H4 (cell line): ENCODE measurements around the gene THBS2. TPM values are rescaled to one million over a fixed set of nuclear protein-coding genes. Genes with fewer than 3 reads are reported as not detected.
"Not testable (repeated sequence)": the region's sequence is repeated elsewhere in the genome, so short reads cannot be mapped to it uniquely, and the experiment has no call there.

Experiments
- DNase-seq: peaks from one replicate; pipeline ENCODE4 v3.0.0-alpha.2; 2015; ENCODE audit warnings: low spot score
- total RNA-seq: library from RNA; depleted of rRNA; stranded (reverse); fragments of >200 nt; shearing (Covaris generic); gene quantifications from 2 replicates; pipeline ENCODE4 v1.2.3, GENCODE V29; 2014; rRNA removed

THBS2 gene
- 0.19 and 0.21 TPM in 2 replicates for total RNA-seq

DNA sequence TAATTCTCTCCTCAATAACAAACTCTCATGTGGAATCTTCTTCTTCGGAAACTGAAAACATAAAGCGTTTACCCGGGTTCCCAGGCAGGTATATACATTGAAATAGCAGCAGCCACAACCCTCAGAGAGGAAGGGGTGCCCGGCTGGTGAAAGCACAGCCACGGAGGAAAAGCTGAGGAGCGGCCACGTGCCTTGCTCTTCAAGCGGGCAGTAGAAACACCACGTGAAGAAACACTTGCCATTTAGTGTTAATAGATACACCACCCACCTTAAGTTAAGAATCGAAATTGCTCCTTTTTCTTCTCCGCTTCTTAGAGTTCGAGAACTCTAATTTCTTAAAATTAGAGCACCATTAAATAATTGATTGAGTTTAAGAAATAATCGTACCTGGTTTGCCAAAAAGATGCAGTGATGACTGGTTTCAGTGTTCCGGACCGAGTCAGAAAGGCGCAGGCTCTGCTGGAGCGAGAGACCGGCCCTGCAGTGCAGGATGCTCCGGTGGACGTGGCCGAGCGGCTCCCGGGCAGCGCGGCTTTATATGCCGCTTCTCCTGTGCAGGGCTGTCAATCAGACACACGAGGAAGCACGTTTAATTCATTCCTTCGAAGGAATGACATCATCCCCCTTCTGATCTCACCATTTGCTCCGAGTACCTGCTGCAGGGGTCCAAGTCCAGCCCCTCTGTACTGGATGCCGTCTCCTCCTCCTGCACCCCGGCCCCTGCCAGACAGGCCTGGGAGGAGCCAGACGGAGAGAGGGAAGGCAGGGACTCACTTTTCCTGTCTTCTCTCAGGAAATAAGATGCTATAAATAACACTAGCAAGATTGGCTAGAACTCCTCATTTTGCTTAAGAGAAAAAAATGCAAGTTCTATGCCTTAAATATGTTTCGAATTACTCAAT is at the start of gene THBS2:
Gene THBS2 (minus strand): TSS at position 510 of the 902 bp plus-strand sequence. CDS start 3,062 bp downstream, outside the sequence.
- DNase-seq: no peak

DNA sequence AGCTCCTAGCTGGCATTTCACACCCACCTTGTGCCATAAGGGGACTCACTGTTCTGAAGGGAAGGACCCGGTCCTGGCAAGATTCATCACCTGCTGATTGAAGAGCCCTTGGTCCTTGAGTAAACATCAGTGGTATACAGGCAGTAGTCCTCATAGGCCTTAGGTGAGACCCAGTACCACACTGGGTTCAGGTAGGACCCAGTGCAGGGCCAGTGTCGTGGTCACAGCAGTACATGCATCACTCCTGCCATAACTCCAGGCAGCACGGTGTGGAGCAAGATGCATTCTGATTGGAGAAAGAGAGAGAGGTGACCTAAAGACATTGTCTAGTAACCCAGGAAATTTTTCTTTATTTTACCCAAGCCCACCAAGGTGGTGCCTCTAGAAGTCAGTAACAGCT is 49.1 kb upstream of the THBS2 start:
- DNase-seq: no peak

DNA sequence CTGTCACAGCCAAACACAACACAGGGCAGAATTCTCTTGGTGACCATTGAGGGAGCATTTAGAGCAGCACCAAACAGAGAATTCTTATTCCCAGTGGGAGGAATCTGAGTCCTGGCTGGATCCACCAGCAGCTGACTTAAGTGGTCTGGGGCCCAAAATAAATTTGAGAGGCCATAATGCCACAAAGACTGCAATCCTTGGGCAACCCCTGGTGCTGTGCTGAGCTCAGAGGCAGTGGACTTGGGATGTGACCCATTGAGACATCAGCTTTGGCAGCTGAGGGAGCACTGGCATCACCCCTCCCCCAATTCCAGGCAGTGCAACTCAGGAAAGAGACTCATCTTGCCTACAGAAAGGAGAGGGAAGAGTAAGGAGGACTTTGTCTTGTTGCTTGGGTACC is 48.6 kb upstream of the THBS2 start:
- no peak for DNase-seq

DNA sequence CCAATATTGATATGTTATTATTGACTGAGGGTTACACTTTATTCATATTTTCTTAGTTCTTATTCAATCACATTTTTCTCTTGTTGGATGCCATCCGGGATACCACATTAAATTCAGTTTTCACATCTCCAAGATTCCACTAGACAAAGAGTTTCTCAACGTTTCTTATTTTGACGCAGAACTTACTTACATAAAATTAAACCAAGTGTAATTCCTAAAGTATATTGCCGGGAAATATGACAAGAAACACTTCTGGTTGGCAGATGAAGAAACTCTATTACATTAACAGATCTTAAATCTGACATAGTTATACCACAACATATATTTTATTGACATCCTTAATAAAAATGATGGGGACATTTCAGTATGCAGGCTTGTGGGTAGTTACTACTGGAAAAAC is 47.3 kb upstream of the THBS2 start:
- DNase-seq: no peak

DNA sequence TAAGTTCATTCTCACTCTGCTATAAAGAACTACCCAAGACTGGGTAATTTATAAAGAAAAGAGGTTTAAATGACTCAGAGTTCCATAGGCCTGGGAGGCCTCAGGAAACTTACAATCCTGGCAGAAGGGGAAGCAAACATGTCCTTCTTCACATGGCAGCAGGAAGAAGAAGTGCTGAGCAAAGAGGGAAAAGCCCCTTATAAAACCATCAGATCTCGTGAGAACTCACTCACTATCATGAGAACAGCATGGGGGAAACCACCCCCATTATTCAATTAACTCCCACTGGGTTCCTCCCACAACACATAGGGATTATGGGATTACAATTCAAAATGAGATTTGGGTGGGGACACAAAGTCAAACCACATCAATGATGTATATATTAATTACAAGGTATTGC is 45.0 kb upstream of the THBS2 start:
- DNase-seq: not testable (repeated sequence)

DNA sequence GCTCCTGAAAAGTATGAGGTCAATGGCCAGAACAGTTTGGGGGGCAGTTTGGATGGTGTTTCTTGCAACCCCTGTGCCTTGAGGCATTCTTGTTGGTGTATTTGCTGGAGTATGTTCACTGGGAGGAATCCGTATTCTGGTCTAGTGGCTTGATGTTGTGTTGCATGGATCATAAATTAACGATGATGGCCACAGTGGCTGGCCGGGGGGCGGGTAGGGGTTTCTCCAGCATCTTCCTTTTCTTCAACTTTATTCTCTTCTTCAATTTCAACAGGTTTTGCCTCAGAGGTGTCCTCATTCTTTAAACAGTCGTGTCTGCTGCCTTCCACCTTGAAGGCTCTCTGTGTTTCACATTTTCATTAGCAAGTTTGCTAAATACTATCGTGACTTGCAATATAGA is 43.0 kb upstream of the THBS2 start:
- no peak for DNase-seq

DNA sequence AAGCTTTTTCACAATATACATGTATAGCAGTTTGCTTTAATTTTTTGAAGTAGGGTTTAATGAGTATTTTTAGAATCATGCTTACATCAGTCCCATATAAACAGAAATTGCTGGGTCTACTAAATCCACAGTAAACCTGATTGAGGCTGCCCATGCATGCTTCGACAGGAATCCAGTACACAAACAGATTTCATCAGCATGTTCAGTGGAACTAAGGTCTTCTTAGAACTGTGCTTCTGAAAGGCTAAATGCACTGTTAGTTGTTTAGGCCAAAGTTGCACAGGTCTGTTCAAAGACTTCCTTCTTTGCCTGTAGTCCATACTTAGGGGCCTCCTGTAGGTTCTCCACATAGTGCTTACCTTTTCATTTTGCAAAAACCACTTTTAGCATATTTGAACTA is 42.5 kb upstream of the THBS2 start:
- DNase-seq: no peak

DNA sequence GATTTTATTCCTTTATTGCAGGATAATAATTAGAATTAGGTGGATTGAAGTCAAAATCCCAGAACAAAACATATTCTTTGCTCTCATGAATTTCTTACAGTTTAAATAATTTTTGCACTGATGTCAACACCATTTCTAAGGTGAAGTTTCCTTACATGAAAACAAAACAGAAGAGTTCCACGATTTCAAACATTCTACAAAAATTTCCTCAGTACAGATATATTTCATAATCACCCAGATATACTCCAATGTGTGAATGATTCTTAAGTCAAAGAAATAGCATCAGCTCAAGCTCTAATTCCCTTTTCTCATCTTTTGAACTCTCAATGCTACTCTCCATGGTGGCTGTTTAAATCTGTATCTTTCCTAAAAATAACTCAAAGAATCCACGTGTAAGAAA is 39.5 kb upstream of the THBS2 start:
- DNase-seq: no peak

DNA sequence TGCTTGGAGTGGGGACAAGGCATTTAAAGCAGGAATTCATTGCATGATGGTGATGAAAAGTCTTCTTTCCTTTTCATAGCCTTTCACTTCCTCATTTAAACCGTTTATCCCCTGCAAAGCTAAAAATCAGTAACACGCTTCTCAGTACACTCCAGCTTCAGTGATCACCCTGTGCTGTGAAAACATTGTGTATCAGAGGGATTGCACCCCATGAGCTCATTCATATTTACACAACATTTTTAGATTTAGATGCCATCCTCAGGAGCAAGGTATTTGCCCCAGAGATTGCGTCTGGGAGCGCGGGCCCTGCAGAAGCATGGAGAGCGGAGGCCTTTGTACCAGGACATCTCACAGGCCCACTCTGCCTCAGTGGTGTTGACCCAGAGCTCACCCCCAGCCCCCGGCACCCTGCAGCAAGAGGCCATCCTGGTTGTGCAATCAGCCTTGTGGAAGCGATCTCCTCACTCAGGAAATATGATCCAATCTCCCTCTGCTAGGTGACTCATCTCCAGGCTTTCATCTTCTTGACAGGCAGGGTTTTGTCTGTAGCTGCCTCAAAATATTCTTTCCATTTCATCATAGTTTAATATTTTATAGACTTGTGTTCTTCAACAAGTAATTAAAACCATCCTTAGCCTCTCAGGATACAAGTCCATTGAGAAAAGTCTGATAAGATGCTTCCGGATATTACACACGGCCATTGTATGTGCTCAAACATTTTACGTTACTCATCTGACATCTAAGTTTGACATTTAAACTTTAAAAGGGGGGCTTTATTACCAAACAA is 38.9 kb upstream of the THBS2 start:
- DNase-seq: peak; percentile 29

DNA sequence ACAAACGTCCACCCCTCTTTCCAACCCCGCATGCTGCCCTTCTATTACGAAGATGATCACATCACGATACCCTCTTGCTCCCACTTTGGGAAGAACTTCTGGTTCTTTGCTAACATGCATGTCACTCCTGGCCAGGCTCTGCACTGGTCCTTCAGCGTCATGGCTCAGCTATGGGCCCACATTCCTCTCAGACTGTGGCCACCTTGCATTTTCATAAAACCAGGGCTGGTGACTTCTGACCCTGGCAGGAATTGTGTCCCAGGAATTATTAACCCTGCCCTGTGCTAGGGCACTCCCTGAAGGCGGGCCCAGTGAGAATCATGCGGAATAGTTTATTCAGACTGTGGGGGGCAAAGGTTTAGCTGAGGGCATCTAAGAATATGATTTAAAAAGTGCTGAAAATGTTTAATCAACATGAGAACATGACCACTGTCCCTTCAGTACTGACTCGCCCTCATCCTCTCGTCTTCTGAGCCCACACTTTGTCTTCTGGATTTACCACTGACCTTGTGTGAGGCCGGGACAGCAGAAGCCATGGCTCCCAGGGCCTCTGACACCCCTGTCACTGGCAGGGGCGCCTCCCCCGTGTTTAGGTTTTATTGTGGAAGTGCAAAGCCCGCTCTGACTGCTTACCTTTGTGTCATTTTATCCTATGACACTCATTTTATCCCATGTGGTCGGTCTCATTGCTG is 38.1 kb upstream of the THBS2 start:
- DNase-seq: no peak

DNA sequence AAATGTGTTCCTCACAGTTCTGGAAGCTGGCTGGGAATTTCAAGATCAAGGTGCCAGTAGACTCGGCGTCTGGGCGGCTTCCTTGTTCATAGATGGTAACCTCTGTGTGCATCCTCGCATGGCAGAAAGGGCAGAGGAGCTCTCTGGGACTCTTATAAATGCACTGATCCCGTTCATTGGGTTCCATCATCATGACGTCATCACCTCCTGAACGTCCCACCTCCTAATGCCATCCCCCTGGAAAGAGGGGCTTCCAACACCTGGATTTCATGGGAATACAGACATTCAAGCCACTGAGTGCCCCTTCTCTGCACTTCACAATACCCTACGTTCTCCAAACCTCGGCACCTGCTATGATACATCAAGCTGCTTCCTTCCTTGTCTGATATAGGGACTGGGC is 37.5 kb upstream of the THBS2 start:
- DNase-seq: no peak

DNA sequence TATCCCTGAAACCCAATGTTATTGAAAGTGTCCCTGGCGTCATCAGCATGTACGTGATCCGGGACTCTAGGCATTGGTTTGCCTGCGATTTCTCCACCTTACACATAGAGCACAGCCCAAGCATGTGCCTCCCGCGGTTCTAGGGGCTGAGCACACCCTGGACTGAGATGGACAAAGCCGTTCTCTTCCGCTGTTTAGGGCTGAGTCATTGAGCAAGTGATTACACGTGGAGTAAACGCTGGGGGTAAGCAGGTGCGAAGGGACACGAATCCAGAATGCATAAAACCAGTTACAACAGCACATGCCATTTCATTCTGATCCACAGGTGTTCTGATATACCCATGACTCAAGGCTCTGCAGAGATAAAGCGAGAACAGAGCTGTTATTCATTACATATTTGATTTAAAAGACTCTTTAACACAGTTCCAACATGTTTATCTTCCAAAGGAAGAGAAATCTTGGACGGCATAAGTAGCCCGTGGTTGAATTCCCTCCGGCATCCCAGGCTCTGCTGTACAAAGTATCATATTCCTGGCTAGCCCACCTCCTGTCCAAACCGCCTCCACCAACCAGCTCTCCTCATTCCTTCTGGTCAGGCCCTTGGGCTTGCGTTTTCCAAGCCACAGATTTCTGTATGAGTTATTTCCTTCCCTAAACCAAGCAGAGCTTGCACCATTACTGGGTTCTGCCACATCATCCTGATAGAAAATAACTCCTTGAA is 36.1 kb upstream of the THBS2 start:
- DNase-seq: peak; percentile 28

DNA sequence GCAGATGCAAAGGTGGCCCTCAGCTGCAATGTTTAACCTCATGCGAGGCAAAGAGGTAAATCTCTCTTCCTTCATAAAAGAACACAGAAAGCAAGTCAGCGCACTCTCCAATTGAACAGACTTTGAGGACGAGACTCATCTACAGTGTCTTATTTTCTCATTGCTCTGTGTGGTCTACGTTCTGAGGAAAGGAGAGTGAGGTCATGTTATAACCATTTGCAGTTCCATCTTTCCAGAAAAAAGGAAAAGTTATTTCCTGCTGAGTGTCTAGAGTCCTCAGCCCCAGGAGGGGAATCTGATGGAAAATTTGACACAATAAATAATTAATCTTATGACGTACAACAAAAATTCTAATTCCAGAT is 35.6 kb upstream of the THBS2 start:
- DNase-seq: no peak

DNA sequence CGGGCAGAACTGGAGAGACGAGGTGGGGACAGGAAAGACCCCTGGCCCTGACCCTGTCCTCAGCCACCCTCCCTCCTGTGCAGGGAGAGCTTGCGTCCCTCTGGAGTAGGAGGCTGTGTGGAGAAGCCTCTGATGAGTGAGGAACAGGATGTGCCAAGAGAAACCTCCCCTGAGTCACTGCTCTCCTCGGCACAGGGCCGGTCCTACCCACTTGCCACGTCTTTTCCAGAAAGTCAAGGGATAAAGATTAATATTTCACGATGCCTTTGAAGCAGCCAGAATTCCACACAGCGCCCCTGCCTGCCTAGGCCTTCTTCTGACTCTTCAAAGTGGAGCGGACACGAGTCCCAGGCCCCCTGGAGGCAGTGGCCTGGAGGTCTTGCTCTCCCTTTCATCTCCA is 34.9 kb upstream of the THBS2 start:
- DNase-seq: no peak

DNA sequence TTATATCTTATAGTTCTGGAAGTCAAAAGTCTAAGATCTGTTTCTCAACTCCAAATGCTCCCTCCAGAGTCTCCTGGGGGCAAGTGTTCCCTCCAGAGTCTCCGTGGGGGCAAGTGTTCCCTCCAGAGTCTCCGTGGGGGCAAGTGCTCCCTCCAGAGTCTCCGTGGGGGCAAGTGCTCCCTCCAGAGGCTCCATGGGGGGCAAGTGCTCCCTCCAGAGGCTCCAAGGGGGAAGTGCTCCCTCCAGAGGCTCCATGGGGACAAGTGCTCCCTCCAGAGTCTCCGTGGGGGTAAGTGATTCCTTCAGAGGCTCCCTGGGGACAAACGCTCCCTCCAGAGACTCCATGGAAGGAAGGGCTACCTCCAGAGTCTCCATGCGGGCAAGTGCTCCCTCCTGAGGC is 34.0 kb upstream of the THBS2 start:
- no peak for DNase-seq

DNA sequence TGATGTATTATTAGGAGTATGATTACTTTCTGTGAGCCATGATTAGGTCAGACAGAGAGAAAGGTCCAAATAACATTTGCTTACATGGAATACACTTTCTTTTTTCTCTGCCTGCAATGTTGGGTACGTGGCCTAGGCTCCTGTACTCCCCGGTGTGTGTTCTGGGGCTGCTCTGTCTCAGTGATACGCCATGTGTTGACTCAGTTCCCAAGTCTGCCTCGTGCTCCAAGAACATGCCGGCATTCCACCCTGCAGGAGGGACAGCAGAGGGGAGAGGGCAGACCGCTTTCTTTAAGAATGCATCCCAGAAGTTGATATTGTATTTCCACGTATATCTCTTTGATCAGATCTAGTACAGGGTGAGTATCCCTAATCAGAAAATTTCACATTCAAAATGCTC is 33.3 kb upstream of the THBS2 start:
- no peak for DNase-seq

DNA sequence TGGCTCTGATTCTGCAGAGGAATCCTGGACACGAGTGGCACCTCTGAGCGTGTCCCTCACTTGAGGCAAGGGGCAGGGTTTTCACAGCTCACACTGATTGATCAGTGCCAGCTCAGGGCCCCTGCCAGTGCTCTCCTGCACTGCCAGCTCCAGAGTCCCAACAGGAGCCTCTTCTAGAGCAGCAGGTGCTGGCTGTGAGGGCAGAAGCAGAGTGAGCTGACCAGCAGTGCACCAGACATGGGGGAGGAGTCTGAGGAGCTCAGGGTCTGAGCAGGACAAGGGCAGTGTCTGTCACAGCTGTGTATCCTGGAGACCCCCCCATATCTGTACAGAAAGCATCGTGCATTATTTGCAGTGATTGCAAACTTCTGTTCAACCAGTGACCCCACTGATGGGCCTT is 31.5 kb upstream of the THBS2 start:
- DNase-seq: no peak

DNA sequence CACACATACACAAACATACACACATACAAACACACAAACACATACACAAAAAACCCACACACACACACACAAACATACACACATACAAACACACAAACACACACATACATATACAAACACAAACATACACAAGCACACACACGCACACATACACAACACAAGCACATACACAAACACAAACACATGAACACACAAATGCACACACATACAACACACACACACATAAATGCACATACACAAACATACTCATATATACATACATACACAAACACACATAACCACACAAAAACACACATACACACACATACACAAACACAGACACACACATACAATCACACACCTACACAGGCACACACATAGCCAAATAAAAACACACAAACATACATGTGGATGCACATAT is 30.3 kb upstream of the THBS2 start:
- DNase-seq: no peak

DNA sequence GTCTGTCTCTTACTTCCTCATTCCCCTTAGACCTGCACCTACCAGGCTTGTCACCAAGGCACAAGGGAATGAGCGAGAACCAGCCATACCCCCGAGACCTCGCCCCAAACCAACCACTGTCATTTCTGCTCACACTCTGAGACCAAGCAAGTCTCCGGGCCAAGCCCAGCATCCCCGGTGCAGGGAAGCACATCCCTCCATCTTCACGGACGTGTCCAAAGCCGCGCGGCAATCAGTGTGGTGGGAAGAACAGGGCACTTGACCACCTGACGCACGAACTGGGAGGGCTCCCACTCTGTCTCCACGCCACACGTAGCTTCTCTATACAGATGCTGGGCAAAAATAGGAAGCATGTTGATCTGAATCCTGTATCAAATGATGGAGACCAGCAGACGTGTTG is 28.4 kb upstream of the THBS2 start:
- no peak for DNase-seq

DNA sequence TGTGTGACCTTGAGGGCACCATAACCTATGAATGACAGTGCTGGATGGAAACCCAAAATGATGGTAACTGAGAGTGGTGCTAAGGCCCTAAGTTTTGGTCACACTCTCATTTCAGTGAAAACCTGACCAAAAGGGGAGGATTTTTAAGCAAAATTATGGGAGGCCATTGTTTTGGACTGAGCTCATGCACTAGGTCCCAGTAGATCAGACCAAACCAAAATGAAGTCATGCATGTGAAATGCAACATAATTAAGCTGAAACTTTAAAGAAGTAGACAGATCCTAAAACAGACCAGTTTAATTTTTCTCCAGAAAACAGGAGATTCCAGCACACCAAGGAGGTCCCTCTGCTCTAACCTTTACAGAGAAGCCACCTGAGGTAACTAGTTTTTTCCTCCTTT is 24.0 kb upstream of the THBS2 start:
- no peak for DNase-seq

DNA sequence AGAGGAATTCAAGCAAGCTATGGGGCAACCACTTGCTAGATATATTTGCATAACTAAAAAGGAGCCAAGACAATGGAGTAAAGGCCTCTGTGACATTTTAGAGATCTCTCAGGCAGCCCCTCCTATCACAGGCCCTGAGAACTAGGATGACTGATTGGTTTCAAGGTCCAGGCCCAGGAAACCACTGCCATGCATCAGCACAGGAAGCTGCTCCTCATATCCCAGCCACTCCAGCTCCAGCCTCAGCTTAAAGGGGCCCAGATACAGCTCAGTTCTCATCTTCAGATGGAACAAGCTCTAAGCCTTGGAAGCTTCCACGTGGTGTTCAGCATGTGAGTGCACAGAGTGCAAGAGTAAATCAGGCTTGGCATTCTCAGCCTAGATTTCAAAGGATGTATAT is 21.1 kb upstream of the THBS2 start:
- DNase-seq: no peak

DNA sequence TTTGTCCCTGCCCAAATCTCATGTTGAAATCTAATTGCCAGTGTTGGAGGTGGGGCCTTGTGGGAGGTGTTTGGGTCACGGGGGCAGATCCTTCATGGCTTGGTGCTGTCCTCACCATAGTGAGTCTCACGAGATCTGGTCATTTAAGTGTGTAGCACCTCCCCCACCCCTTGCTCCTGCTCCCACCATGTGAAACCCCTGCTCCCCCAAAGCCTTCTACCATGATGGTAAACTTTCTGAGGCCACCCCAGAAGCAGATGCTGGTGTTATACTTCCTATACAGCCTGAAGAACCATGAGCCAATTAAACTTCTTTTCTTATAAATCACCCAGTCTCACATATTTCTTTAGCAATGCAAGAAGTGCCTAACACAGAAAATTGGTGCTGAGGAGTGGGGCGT is 19.9 kb upstream of the THBS2 start:
- DNase-seq: no peak
